Activated naive CD8-positive, alpha-beta T cell treated with anti-CD3 and anti-CD28 coated beads, Interleukin-2, amount 50 U/mL, for 24 hours (primary cell): ENCODE measurements around the gene MKI67.
"Not testable (repeated sequence)": the region's sequence is repeated elsewhere in the genome, so short reads cannot be mapped to it uniquely, and the experiment has no call there.

Source experiments
- ATAC-seq: fragments of 150-1000 bp; cut with Tn5 transposase; one replicate; pipeline ENCODE4 v1.10.0; 2021
- DNase-seq: peaks from one replicate; pipeline ENCODE4 v3.0.0; 2021
- H3K27ac Mint-ChIP-seq: one replicate; pipeline ENCODE4 v1.8.0; 2021; ENCODE audit warnings: mild to moderate bottlenecking, mixed read lengths
- H3K27me3 Mint-ChIP-seq: one replicate; pipeline ENCODE4 v1.8.0; 2021; ENCODE audit warnings: mixed read lengths
- H3K36me3 Mint-ChIP-seq: one replicate; pipeline ENCODE4 v1.8.0; 2021; ENCODE audit warnings: low read depth, mixed read lengths
- H3K4me1 Mint-ChIP-seq: one replicate; pipeline ENCODE4 v1.8.0; 2021; ENCODE audit warnings: mixed read lengths
- H3K4me3 Mint-ChIP-seq: one replicate; pipeline ENCODE4 v1.8.0; 2021; ENCODE audit warnings: mild to moderate bottlenecking, moderate library complexity, mixed read lengths
- H3K9me3 Mint-ChIP-seq: one replicate; pipeline ENCODE4 v1.8.0; 2021; ENCODE audit warnings: mixed read lengths

Gene MKI67

DNA sequence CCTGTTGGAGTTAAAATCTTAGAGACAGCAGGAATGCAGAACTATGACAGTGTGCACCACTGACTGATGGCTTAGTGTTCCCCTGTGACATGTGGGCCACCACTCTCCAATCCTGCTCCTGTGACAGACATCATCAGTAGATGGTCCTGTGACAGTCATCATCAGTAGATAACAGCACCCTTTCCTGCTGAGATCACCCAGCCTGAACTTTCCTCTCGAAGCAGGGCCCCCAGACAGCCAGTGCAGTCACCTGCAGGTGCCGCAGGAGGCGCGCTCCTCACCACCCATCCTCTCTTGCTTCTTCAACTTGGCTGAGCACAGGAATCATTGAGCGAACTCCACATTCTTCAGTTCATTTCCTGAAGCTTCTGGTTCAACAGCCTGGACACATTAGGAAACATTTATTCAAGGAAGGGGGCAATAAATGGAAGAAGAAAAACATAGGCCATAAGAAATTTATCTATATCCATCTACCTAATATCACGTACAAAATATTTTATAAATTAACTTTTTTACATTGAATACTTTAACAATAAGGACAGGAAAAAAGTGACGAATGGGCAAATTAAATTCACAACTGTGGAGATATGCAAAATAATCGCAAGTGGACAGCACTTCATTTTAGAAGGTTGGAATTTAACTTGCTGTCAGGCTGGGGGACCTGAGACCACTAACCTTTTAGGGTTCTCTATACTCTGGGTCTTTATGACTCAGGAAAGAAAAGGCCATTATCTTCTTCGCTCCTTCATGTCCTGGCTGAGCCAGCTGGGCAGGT is 32.0 kb upstream of the MKI67 start:
- Mint-ChIP-seq H3K36me3 (no peaks in the 10 kb centered on the region), H3K9me3 (no peaks in the 10 kb centered on the region), H3K4me1 (peaks cover 5% of the 10 kb centered on the region), H3K4me3 (no peak overlapping the region), H3K27ac (no peak overlapping the region), H3K27me3 (peaks cover 3% of the 10 kb centered on the region)
- no peak for DNase-seq
- no peak for ATAC-seq

DNA sequence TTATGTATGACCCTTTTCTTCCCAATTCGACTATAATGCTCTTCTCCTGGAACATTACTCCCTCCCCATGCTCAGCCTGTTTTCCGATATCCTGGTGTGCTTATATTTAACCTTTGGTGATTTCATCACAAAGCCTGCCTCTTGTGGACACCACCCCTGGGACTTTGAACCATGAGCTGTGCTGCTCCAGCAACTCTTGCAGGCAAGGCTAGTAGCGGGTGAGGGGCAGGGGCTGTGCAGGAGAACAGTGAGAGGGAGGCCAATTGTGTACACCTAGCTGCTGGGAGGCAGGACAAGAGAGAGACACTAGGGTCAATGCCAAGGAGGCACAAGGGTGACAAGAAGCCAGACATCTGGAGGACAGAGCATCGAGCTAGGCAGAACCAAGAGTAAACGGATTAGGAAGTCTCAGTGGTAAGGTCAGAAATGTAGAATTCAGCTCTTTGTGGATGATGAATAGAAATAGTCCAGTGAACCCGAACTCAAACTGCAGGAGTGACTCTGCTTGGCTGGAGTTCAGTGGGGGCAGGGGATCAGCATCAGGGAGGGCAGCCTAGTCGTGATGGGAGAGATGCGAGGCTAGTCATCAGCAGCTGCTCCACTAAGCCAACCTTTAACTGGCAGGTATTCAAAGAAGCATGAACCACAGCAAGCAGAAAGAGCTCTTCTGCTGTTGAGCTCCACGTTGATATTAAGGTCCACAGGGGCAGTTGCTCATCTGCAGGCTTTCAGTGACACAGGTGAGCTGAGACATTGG is 31.0 kb upstream of the MKI67 start:
- no peak overlapping the region for H3K27ac Mint-ChIP-seq
- peaks cover 3% of the 10 kb centered on the region for H3K27me3 Mint-ChIP-seq
- peaks cover 5% of the 10 kb centered on the region for H3K4me1 Mint-ChIP-seq
- DNase-seq: no peak
- no peaks in the 10 kb centered on the region for H3K36me3 Mint-ChIP-seq
- H3K4me3 Mint-ChIP-seq: no peak overlapping the region
- no peak for ATAC-seq
- no peaks in the 10 kb centered on the region for H3K9me3 Mint-ChIP-seq

DNA sequence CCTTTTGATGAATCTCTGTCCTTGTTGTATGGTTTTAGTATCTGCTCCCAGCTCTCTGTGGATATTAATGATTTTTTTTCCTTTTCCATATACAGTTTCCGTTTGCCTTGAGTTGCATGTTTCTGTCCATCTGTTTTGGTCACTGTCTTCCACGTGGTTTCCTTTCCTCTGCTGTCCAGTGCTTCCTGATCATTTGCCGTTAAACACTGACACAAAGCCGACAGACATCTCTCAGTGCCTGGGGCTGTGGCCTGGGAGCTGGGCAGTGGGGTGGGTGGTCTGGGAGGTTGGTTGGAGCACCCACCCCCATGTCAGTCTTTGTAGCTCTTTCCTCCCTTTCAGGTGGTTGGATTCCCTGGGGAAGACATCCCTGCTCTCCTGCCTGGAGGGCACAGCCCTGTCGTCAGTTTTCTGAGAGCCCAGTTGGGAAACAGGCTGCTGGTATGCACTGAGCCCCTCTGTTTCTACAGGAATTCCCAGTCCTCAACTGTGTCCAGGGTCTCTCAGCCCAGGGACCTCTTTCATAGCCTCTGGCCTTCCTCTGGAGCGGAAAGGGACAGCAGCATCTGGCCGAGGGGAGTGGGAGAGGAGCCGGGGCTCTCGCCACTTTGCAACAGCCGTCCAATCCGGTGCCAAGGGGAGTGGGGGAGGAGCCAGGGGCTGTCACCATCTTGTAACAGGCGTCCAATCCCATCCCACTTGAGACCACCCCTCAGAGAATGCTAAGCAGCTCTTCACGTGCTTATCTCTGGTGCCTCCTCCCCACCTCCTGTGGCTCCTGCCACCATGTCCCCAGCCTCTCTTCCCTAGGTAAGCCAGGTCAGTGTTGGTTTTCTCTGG is 26.7 kb upstream of the MKI67 start:
- H3K27me3 Mint-ChIP-seq: peaks cover 8% of the 10 kb centered on the region

DNA sequence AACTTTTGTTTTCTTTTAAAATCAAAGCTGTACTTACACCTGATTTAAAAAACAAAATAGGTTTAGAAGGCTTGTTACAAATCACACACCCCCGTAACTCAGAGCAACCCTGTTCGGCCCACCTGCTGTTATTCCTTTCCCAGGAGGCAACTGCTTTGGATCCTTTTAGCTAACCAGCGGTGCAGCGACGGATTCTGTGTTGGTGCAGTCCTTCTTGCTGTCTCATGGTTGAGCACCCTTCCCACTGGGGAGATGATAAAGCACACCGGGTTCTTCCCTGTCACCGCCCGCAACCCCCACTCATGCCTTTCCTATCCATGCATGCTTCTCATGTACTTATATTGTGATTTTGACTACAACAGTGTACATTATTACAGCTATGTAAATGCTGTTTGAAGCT is 24.8 kb upstream of the MKI67 start:
- no peak overlapping the region for H3K27ac Mint-ChIP-seq
- DNase-seq: no peak
- H3K36me3 Mint-ChIP-seq: peaks cover 3% of the 10 kb centered on the region
- peaks cover 4% of the 10 kb centered on the region for H3K9me3 Mint-ChIP-seq
- peak overlapping the region; percentile 57 for H3K4me3 Mint-ChIP-seq
- peaks cover 8% of the 10 kb centered on the region for H3K27me3 Mint-ChIP-seq
- peaks cover 29% of the 10 kb centered on the region for H3K4me1 Mint-ChIP-seq
- ATAC-seq: no peak

More for the DNA sequence above, 26.7 kb upstream of the MKI67 start:
- Mint-ChIP-seq H3K4me3 (no peak overlapping the region), H3K36me3 (no peaks in the 10 kb centered on the region), H3K9me3 (no peaks in the 10 kb centered on the region), H3K27ac (no peak overlapping the region), H3K4me1 (peaks cover 11% of the 10 kb centered on the region)
- no peak for ATAC-seq
- no peak for DNase-seq

DNA sequence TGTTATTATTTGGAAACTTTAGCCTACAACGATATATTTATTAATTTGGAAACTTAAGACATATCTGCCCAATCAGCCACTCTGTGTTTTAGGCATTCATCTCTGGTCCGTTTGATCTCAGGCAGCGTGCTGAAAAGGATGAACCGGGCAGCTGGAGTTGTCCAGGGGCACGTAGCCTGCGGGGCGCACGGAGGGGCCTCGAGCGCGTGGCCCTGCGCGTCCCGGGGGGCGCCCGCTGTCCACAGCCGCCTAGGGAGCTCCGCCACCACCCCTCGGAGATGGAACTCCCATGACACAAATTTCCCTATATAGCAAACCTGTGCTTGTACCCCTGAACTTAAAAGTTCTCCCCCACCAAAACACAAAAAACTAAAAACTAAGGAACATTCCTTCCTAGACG is 24.3 kb upstream of the MKI67 start:
- H3K4me3 Mint-ChIP-seq: peak overlapping the region; percentile 57
- H3K27ac Mint-ChIP-seq: no peak overlapping the region
- DNase-seq (no peak), ATAC-seq (no peak)
- H3K4me1 Mint-ChIP-seq: peaks cover 32% of the 10 kb centered on the region
- H3K36me3 Mint-ChIP-seq: peaks cover 6% of the 10 kb centered on the region
- H3K9me3 Mint-ChIP-seq: peaks cover 8% of the 10 kb centered on the region
- peaks cover 8% of the 10 kb centered on the region for H3K27me3 Mint-ChIP-seq

DNA sequence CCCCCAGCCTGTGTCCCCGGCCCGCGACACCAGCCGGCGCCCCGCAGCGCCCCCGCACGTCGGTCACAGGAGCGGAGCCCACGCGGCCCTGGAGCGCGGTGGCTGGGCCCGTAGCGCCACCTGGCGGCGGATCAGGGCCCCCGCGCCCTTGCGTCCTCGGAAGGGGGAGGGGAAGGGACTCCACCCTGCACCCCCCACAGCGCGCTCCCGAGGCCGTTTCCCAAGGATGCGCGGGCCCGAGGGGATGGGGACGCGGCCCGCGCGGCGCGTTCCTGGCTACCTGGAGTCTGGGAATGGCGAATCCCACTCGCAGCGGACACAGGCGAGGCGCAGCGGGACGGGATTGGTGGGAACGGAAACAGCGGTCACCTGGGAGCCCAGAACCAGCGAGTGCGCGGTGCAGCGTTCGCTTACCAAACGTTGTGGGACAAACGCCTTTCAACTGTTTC is 23.8 kb upstream of the MKI67 start:
- Mint-ChIP-seq H3K4me3 (peak overlapping the region; percentile 57), H3K27ac (no peak overlapping the region), H3K27me3 (peaks cover 8% of the 10 kb centered on the region), H3K9me3 (peaks cover 13% of the 10 kb centered on the region), H3K36me3 (peaks cover 6% of the 10 kb centered on the region), H3K4me1 (peaks cover 33% of the 10 kb centered on the region)
- peak; percentile 78 for DNase-seq
- peak; percentile 82 for ATAC-seq

DNA sequence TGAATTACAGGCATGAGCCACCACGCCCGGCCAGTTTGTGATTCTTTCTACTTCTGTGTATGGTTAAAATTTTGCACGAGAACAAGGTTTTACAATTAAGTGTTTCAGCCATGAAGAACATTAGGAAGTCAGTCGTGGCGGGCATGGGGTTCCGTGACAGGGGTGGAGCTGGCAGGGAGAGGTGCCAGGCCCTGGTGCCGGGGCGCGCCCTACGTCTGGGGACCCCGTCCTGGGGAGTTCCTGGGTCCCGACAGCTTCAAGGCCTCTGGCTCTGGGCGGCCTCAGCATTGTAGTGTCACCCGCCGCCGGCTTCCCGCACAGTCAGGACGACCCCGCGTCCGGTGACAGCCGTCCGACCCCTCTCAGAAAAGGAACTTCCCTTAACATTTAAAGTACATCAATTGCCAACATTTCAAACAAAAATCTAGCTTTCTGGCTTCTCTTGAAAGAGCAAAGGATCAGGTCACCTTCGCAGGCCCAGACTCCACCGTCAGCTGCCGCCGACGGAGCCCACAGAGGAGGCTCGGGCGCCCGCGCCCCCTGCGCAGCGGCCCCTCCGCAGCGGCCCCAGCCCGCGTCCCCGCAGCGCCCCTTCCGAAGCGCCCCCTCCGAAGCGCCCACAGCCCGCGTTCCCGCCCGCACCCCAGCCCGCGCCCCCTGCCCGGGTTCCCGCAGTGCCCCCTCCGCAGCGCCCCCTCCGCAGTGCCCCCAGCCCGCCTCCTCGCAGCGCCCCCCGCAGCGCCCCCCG is 23.2 kb upstream of the MKI67 start:
- H3K27ac Mint-ChIP-seq: no peak overlapping the region
- no peak for ATAC-seq
- peaks cover 8% of the 10 kb centered on the region for H3K27me3 Mint-ChIP-seq
- H3K4me1 Mint-ChIP-seq: peaks cover 38% of the 10 kb centered on the region
- H3K4me3 Mint-ChIP-seq: peak overlapping the region; percentile 36
- H3K9me3 Mint-ChIP-seq: peaks cover 14% of the 10 kb centered on the region
- no peak for DNase-seq
- H3K36me3 Mint-ChIP-seq: peaks cover 6% of the 10 kb centered on the region

DNA sequence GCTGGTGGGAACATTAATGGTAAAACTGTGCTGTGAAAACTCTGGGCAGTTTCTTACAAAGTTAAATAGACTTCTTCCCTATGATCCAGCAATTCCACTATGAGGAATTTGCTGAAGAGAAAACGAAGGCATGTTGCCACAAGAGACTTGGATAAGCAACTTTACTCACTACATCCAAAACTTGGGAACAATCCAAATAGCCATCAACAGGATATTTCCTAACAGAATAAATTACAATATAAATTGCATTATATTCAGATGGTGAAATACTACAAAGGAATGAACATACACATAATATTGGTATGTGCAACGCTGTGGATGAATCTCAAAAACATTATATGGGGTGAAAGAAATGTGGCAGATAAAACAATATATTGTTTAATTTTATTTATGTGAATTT is 21.4 kb upstream of the MKI67 start:
- Mint-ChIP-seq H3K27ac (peak overlapping the region; percentile 78), H3K9me3 (peaks cover 14% of the 10 kb centered on the region), H3K27me3 (peaks cover 7% of the 10 kb centered on the region), H3K4me1 (peaks cover 40% of the 10 kb centered on the region), H3K36me3 (peaks cover 6% of the 10 kb centered on the region), H3K4me3 (peak overlapping the region; percentile 49)
- ATAC-seq (no peak), DNase-seq (no peak)

DNA sequence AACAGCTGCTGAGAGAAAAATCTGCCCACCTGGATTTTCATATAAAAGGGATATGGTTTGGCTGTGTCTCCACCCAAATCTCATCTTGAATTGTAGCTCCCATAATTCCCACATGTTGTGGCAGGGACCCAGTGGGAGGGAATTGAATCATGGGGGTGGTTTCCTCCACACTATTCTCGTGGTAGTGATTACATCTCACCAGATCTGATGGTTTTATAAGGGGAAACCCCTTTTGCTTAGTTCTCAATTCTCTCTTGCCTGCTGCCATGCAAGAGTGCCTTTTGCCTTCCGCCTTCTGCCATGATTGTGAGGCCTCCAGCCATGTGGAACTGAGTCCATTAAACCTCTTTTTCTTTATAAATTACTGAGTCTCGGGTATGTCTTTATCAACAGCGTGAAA is 20.8 kb upstream of the MKI67 start:
- Mint-ChIP-seq H3K27ac (peak overlapping the region; percentile 78), H3K4me3 (peak overlapping the region; percentile 49), H3K4me1 (peaks cover 40% of the 10 kb centered on the region), H3K27me3 (peaks cover 5% of the 10 kb centered on the region), H3K9me3 (peaks cover 14% of the 10 kb centered on the region), H3K36me3 (peaks cover 6% of the 10 kb centered on the region)
- peak; percentile 18 for DNase-seq
- ATAC-seq: peak; percentile 77

DNA sequence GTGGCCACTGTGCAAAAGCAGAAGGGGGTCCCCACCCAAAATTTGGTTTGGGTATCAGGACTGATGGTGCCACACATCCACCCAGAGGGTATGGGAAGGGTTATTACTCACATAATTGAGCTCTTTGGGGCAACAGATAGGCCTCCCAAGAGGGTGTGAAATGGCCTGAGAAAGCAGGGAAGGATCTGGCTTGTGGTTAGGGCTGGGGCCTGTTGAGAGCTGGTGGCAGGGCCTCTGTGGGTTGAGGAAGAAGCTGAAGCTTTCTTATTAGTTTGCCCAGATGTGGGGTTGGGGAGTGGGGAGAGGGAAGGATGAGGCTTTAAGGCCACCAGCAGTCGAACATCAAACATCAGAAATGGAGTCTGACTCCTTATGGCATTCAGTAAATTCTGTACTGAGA is 18.3 kb upstream of the MKI67 start:
- ATAC-seq (no peak), DNase-seq (no peak)
- H3K4me3 Mint-ChIP-seq: no peak overlapping the region
- H3K4me1 Mint-ChIP-seq: peaks cover 38% of the 10 kb centered on the region
- H3K27me3 Mint-ChIP-seq: peaks cover 4% of the 10 kb centered on the region
- peaks cover 14% of the 10 kb centered on the region for H3K9me3 Mint-ChIP-seq
- H3K27ac Mint-ChIP-seq: no peak overlapping the region
- H3K36me3 Mint-ChIP-seq: peaks cover 6% of the 10 kb centered on the region

DNA sequence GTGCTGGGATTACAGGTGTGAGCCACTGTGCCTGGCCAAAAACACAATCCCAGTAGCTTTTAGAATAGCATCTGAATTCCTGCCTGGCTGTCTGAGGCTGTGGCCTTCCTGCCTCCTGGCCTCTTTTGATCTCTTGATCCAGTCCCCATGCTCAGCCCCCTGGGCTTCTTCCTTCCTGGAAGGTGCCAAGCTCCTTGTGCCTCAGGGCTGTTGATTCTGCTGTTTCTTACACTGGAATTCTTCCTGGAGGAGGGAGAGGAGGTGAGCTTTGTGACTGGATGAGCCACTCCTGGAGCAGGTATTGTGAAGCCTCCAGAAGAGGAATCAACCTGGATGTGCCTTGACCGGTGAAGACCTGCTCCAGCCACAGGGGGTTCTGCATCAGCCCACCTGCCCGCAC is 17.3 kb upstream of the MKI67 start:
- Mint-ChIP-seq H3K9me3 (peaks cover 14% of the 10 kb centered on the region), H3K4me1 (peaks cover 31% of the 10 kb centered on the region), H3K4me3 (no peak overlapping the region), H3K36me3 (peaks cover 6% of the 10 kb centered on the region), H3K27me3 (peaks cover 2% of the 10 kb centered on the region), H3K27ac (no peak overlapping the region)
- DNase-seq (no peak), ATAC-seq (no peak)

DNA sequence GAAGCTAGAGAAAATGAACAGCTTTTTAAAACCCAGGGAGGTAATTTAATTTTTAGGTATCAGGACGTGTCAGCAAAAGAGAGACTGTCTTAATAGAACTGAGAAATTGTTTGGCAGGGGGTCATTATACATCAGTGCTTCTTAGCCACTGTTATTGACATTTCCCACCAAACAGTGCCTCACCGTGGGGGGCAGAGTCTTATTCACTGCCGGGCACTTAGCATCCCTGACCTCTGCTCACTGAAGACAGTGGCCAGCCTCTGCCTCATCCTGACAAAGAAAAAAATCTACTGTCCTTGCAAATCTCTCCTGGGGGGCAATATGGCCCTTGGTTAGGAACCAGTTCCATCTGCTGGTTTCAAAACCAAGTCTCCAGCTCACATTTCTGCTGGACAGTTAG is 14.2 kb upstream of the MKI67 start:
- Mint-ChIP-seq H3K4me1 (peaks cover 12% of the 10 kb centered on the region), H3K4me3 (no peak overlapping the region), H3K27me3 (peaks cover 2% of the 10 kb centered on the region)

DNA sequence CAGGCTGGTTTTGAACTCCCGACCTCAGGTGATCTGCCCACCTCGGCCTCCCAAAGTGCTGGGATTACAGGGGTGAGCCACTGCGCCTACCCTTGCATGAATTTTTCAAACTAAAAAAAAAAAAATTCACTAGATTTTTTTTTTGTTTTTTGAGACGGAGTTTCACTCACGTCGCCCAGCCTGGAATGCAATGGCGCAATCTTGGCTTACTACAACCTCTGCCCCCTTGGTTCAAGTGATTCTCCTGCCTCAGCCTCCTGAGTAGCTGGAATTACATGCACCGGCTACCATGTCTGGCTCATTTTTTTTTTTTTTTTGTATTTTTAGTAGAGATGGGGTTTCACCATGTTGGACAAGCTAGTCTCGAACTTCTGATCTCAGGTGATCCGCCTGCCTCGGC is 12.2 kb upstream of the MKI67 start:
- H3K36me3 Mint-ChIP-seq, H3K27me3 Mint-ChIP-seq, ATAC-seq, H3K4me3 Mint-ChIP-seq, DNase-seq, H3K27ac Mint-ChIP-seq, H3K9me3 Mint-ChIP-seq, H3K4me1 Mint-ChIP-seq: not testable (repeated sequence)

More for the DNA sequence above, 14.2 kb upstream of the MKI67 start:
- ATAC-seq (no peak), DNase-seq (no peak)
- Mint-ChIP-seq H3K9me3 (peaks cover 5% of the 10 kb centered on the region), H3K27ac (no peak overlapping the region), H3K36me3 (no peaks in the 10 kb centered on the region)

DNA sequence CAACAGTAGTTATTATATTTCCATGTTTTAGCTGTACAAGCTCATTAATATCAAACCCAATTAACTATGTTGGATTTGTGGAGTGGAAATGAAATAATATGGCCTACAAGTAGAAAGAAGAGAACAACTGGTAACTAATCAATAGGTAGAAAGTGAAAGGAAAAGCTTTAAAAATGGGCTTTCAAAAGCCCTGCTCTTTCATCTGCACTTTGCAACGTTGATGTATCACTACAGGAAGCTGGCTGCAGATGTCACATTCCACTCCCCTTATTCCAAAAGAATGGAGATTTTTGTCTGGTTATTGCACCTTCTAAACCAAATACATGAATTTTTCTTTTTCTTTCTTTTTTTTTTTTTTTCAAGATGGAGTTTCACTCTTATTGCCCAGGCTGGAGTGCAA is 11.7 kb upstream of the MKI67 start:
- Mint-ChIP-seq H3K4me3 (no peak overlapping the region), H3K36me3 (no peaks in the 10 kb centered on the region), H3K4me1 (peaks cover 4% of the 10 kb centered on the region), H3K27me3 (no peaks in the 10 kb centered on the region), H3K9me3 (no peaks in the 10 kb centered on the region), H3K27ac (no peak overlapping the region)
- no peak for DNase-seq
- ATAC-seq: no peak
